Lower lobe of right lung (tissue), 2 donors: Measurements from ENCODE around the gene GRAMD1B. TPM values are rescaled to one million over a fixed set of nuclear protein-coding genes. Genes with fewer than 3 reads are reported as not detected.

Experiments
- ATAC-seq, 2 donors: fragments of 200-7000 bp; cut with Tn5 transposase; one replicate each; pipeline ENCODE4 v1.9.1; 2020 to 2022; ENCODE audit warnings: mild to moderate bottlenecking in 2 of 2, moderate library complexity in 2 of 2
- DNase-seq: peaks from one replicate; pipeline ENCODE4 v3.0.0-alpha.2; 2020
- H3K27ac ChIP-seq: fragments of 200-600 bp; one replicate; pipeline ENCODE4 v1.8.0; 2022
- H3K27me3 ChIP-seq: fragments of 200-600 bp; one replicate; pipeline ENCODE4 v1.8.0; 2022; ENCODE audit warnings: low read depth
- H3K36me3 ChIP-seq: fragments of 200-600 bp; one replicate; pipeline ENCODE4 v1.8.0; 2022; ENCODE audit warnings: mild to moderate bottlenecking
- H3K4me1 ChIP-seq: fragments of 200-600 bp; one replicate; pipeline ENCODE4 v1.8.0; 2022
- H3K4me3 ChIP-seq: fragments of 200-600 bp; one replicate; pipeline ENCODE4 v1.8.0; 2022; ENCODE audit warnings: mild to moderate bottlenecking
- H3K9me3 ChIP-seq: fragments of 200-600 bp; one replicate; pipeline ENCODE4 v1.8.0; 2022
- CTCF ChIP-seq: fragments of 200-600 bp; IDR thresholded peaks from one replicate; pipeline ENCODE4 v1.8.0; 2022; ENCODE audit warnings: antibody characterized with exemption, mild to moderate bottlenecking
- intact Hi-C: fragments of 100-400 bp; cut with DNase I; formaldehyde crosslinking; loops from one replicate; pipeline ENCODE4 v1.11.0; 2022
- long read RNA-seq: library from polyadenylated mRNA; unstranded; transcript quantifications from one replicate; pipeline ENCODE4 v2.0.0, GENCODE V29; 2021
- total RNA-seq: library from RNA; stranded (reverse); fragmentation: NEBNext Ultra II Directional; extraction: Animal tissue kit (Norgen Biotek cat#: 25700); gene quantifications from one replicate; pipeline ENCODE4 v1.2.1, GENCODE V29; 2021
- donor health status: DM: no; HTN: yes; CAD: no; lungs with severe emphysema.

GRAMD1B gene
- 9.9 TPM for total RNA-seq
- long read RNA-seq, partial matches to known transcripts, result 1 of 5 reads
- long read RNA-seq, other reads (novel, unspliced or antisense), result 3 of 5 reads

DNA sequence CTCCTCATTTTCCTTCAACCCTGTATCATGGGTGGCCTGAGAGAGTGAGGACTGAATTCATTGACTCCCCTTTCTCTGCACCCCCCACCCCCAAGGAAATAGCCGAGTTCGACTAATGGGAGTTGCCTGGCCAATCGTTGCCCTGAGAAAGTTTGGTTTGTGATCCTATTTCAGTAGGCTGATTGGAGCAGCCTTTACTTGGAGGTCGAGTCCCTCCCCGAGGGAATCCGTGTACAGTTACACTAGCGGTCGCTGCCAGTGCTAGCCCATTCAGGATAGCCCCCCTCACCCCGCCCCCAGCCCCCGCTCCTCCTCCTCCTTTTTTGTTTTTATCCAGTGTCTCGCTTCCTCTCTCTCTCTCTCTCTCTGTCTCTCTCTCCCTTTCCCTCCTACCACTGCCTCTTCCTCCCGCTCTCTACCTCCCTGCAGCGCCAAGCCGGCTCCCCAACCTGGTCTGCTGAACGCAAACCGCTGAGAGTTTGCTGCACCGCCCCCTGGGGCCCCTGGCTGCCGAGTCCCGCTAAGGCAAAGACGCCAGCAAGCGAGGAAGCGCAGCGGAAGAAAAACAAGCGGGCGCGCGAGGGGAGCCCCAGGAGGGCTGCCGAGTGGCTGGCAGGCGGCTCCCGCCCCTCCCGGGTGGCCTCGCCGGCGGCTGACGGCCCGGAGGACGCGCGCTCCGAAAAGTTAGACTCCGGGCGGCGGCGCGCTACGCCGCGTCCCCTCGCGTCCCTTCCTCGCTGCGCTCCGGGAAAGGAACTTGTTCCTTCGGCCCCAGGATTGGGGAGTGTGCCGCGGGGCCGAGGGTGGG lies at the start of gene GRAMD1B:
Gene GRAMD1B (plus strand): TSS at position 357 of the 808 bp plus-strand sequence. CDS start 524 bp downstream, outside the sequence.
- H3K36me3 ChIP-seq, result no peaks in the 10 kb centered on the region
- intact Hi-C loops, result no loop called here
- TF ChIP-seq CTCF, result no peak
- H3K4me3 ChIP-seq, result peak within 1 kb of the TSS; percentile 59
- peaks cover 32% of the 10 kb centered on the region for H3K27me3 ChIP-seq
- H3K9me3 ChIP-seq, result no peaks in the 10 kb centered on the region
- H3K4me1 ChIP-seq, result peaks cover 6% of the 10 kb centered on the region
- peak; percentile 64 to 69 for ATAC-seq
- peak; percentile 67 for DNase-seq
- H3K27ac ChIP-seq, result peak within 1 kb of the TSS; percentile 84

DNA sequence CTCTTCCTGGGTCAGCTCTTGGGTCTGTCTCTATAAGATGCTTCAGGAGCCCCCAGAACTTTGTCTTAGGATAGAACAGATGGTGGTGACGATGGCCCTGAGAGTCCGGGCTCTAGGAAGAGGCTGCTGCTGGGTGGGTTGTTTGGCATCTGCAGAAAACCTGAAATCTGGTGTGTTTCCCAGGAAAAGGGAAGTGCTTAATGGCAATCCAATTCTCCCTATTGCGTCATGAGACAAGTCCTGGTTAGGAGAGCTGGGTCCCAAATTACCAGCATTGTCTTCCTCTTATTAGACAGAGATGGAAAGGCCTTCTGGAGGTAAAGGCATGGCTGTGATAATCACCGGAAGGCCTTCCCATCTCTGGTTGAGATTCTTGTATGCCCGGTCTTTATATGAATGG lies 48.9 kb upstream of the GRAMD1B start:
- Histone ChIP-seq H3K4me1 (no peaks in the 10 kb centered on the region), H3K27ac (no peak overlapping the region), H3K4me3 (no peak overlapping the region), H3K27me3 (no peaks in the 10 kb centered on the region), H3K9me3 (no peaks in the 10 kb centered on the region), H3K36me3 (no peaks in the 10 kb centered on the region)
- TF ChIP-seq CTCF, result no peak
- no peak for DNase-seq
- no peak for ATAC-seq
- intact Hi-C loops, result no loop called here

DNA sequence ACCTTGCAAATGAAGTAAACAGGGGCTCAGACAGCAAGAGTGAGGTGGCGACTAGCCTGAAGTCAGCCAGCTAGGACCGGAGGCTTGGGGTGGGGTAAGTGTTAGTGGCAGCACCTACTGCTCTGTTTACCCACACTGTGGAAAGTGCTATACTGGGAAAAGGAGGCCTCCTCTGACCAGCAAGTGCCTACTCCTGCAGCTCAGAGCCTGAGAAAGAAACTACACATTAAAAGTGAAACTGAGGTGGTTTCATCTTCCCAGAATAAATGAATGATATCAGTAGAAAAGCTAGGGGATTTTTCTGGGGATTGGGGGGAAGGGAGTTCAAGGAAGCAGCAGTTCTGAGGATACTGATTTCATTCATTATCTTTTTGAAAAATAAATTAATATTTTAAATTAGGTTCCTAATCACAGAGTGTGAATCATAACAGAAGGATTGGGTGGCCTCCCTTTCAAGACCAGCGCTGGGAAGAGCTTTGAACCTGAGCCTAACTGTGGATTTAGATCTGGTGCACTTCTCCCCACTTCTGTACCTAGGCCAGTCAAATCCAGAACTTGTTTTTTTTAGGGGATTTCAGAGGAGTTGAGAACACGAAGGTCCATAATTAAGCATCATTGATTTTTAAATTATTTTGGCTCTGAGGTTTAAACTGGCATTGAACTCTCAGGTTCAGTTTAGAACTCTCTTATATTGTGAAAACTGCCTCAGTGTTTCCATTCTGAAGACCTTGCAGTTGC lies 48.1 kb upstream of the GRAMD1B start:
- Histone ChIP-seq H3K4me3 (no peak overlapping the region), H3K36me3 (no peaks in the 10 kb centered on the region), H3K27ac (no peak overlapping the region), H3K27me3 (no peaks in the 10 kb centered on the region), H3K4me1 (no peaks in the 10 kb centered on the region), H3K9me3 (no peaks in the 10 kb centered on the region)
- TF ChIP-seq CTCF, result no peak
- intact Hi-C loops, result no loop called here
- ATAC-seq, result no peak
- DNase-seq, result no peak

DNA sequence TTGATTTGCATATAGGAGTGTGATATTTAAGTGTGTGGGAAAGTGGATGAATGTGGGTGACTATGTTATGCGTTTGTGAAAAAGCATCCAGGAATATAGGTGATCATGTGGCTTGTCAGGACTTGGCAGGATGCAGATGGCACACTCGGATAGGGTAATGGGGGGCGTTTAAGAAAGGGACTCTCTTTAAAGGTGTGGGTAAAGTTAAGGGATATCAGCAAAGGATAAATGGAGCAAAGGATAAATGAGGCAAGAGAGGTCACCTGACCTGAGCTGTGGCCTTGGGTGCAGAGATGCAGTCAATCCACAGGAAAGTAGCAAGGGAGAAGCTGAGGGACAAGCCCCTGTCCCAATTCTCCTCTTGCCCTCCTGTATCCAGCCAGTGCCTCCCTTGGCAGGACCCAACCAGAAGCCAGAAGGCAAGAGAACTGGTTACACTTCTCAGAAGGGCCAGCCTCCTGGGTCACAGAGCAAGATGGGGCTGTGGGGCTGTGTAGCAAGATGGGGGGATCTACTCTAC lies 47.5 kb upstream of the GRAMD1B start:
- DNase-seq (no peak), ATAC-seq (no peak)
- intact Hi-C loops, result no loop called here
- H3K9me3 ChIP-seq, result no peaks in the 10 kb centered on the region
- no peaks in the 10 kb centered on the region for H3K4me1 ChIP-seq
- H3K27me3 ChIP-seq, result no peaks in the 10 kb centered on the region
- no peak overlapping the region for H3K27ac ChIP-seq
- no peak overlapping the region for H3K4me3 ChIP-seq
- no peak for TF ChIP-seq CTCF
- H3K36me3 ChIP-seq, result no peaks in the 10 kb centered on the region

- no peaks in the 10 kb centered on the region for H3K36me3 ChIP-seq
- H3K27me3 ChIP-seq, result no peaks in the 10 kb centered on the region
- H3K27ac ChIP-seq, result no peak overlapping the region
- ATAC-seq (no peak), DNase-seq (no peak)
- H3K4me1 ChIP-seq, result no peaks in the 10 kb centered on the region
- intact Hi-C loops, result no loop called here
- H3K4me3 ChIP-seq, result no peak overlapping the region
- no peak for TF ChIP-seq CTCF
- no peaks in the 10 kb centered on the region for H3K9me3 ChIP-seq
Observed at GRCh38 chr11:123384116-123384515, 46.0 kb upstream of the GRAMD1B start.
